Fibroblast of the aortic adventitia (primary cell): ENCODE results near the gene PIP5K1C. TPM values are rescaled to one million over a fixed set of nuclear protein-coding genes. Genes with fewer than 3 reads are reported as not detected.

Experiments
- DNase-seq: peaks from one replicate; pipeline ENCODE4 v3.0.0-alpha.2; 2010; ENCODE audit warnings: low read depth
- H3K4me3 ChIP-seq: 2 replicates; pipeline ENCODE4 v1.5.1; 2011; ENCODE audit warnings: low read depth, mild to moderate bottlenecking, control low read depth, low read length, moderate library complexity
- total RNA-seq: library from RNA; depleted of rRNA; stranded (reverse); fragments of >200 nt; gene quantifications from 2 replicates; pipeline ENCODE4 v1.2.3, GENCODE V29; 2012; ENCODE audit warnings: low replicate concordance
- TF ChIP-seq, protein P1 (sequence below): IDR thresholded peaks from 2 replicates; pipeline ENCODE4 v1.5.1; 2011; ENCODE audit warnings: mild to moderate bottlenecking, low read length, control low read depth, inconsistent platforms; ENCODE audit not compliant: insufficient read depth

Gene PIP5K1C, protein sequence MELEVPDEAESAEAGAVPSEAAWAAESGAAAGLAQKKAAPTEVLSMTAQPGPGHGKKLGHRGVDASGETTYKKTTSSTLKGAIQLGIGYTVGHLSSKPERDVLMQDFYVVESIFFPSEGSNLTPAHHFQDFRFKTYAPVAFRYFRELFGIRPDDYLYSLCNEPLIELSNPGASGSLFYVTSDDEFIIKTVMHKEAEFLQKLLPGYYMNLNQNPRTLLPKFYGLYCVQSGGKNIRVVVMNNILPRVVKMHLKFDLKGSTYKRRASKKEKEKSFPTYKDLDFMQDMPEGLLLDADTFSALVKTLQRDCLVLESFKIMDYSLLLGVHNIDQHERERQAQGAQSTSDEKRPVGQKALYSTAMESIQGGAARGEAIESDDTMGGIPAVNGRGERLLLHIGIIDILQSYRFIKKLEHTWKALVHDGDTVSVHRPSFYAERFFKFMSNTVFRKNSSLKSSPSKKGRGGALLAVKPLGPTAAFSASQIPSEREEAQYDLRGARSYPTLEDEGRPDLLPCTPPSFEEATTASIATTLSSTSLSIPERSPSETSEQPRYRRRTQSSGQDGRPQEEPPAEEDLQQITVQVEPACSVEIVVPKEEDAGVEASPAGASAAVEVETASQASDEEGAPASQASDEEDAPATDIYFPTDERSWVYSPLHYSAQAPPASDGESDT
- 12.8 and 32.2 TPM in 2 replicates for total RNA-seq

DNA sequence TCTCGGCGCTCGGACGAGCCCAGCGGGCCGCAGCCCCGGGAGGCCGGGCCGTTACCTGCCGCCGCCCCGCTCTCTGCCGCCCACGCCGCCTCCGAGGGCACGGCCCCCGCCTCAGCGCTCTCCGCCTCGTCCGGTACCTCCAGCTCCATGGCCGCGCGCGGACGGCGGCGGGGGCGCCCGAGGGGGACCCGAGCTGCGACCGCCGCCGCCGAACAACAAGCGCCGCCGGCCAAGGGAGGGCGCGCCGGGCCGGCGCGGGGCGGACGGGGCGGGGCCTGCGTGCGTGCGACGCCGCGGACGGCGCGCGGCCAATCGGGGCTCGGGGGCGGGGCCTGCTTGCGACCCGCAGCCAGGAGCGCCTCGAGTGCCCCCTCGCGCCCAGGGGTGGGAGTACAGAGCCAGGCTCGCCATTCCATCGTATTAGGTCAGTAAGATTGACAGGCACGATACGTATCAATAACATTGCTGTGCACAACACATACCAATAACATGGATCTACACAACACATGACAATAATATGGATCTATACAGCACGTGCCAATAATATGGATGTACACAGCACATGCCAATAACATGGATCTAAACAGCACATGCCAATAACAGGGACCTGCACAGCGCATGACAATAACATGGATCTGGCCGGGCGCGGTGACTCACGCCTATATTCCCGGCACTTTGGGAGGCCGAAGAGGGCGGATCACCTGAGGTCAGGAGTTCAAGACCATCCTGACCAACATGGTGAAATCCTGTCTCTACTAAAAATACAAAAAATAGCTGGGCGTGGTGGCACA, at the start of gene PIP5K1C:
TSS of gene PIP5K1C (minus strand) at position 227 of the 791 bp plus-strand sequence. CDS start at position 149, 78 bp downstream.
- DNase-seq: peak; percentile 79
- peak within 1 kb of the TSS; percentile 85 for H3K4me3 ChIP-seq
- TF ChIP-seq, protein P1, sequence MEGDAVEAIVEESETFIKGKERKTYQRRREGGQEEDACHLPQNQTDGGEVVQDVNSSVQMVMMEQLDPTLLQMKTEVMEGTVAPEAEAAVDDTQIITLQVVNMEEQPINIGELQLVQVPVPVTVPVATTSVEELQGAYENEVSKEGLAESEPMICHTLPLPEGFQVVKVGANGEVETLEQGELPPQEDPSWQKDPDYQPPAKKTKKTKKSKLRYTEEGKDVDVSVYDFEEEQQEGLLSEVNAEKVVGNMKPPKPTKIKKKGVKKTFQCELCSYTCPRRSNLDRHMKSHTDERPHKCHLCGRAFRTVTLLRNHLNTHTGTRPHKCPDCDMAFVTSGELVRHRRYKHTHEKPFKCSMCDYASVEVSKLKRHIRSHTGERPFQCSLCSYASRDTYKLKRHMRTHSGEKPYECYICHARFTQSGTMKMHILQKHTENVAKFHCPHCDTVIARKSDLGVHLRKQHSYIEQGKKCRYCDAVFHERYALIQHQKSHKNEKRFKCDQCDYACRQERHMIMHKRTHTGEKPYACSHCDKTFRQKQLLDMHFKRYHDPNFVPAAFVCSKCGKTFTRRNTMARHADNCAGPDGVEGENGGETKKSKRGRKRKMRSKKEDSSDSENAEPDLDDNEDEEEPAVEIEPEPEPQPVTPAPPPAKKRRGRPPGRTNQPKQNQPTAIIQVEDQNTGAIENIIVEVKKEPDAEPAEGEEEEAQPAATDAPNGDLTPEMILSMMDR: peak; percentile 74

DNA sequence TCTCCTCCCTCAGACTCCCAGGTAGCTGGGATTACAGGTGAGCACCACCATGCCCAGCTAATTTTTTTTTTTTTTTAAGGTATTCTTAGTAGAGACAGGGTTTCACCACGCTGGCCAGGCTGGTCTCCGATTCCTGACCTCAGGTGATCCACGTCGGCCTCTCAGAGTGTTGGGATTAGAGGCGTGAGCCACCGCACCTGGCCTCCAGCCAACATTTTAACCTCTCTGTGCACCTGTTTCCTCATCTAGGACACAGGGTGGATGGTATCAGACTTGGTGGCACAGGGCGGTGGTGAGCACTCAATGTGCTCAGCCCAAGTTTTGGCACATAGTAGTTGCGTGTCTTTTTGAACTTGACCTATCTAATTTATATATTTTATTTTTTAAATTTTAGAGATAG, 48.7 kb upstream of the PIP5K1C start:
- TF ChIP-seq, protein P1: no peak
- no peak overlapping the region for H3K4me3 ChIP-seq
- DNase-seq: no peak

GRCh38 chr19:3746371-3747056, 46.2 kb upstream of the PIP5K1C start:
- TF ChIP-seq, protein P1: no peak
- H3K4me3 ChIP-seq: no peak overlapping the region
- DNase-seq: no peak

DNA sequence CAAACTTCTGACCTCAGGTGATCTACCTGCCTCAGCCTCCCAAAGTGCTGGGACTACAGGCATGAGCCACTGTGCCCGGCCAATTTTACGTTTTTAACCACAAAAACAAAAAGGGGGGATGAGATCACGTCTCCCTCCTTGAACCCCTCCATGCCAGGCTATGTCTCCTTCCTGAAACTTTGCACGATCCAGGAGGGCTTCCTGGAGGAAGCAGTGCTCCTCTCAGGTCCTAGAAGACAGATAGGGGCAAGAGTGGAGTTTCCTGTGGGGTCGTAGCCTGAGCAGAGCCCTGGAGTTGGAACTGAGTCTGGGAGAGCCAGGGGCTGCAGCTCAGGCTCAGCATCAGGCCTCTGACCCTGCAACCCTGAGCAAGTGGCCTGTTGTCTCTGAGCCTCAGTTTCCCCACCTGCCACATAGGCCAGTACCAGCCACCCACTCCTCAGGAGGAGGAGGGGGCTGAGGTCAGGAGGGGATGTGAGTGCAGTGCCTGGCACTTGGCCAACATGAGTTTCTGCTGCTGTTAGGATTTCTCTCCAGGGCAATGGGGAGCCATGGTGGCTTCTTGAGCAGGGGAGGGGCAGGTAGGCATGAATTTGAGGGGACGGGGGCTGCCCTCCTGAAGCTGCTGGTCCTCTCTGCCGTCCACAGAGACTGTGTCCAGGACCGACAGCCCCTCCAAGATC, 45.2 kb upstream of the PIP5K1C start:
- TF ChIP-seq, protein P1: no peak
- H3K4me3 ChIP-seq: no peak overlapping the region
- no peak for DNase-seq

DNA sequence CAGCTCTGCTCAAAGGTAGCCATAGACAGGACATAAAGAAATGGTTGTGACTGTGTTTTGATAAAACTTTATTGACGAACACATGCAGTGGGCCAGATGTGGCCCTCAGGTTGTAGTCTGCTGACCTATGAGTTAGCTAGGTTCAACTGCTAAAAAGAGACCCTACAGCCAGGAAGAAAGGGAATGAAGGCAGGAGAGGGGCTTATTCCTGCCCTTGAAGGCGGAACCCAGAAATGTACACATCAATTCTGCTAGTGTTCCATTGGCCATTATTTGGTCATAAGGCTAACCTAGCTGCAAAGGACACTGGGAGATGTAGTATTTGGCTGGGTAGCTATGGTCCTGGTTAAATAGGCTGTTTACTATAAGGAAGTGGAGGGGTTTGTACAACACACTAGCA, 43.2 kb upstream of the PIP5K1C start:
- TF ChIP-seq, protein P1: no peak
- no peak overlapping the region for H3K4me3 ChIP-seq
- DNase-seq: no peak
